HCT116 (cell line): ENCODE results near the gene GLDN.

ENCODE experiments used
- CEBPB ChIP-seq: IDR thresholded peaks from 2 replicates; pipeline ENCODE4 v1.6.1; 2012; ENCODE audit warnings: low read depth
- ELF1 ChIP-seq: IDR thresholded peaks from 2 replicates; pipeline ENCODE4 v1.6.1; 2012; ENCODE audit warnings: low read depth, borderline replicate concordance
- EZH2 ChIP-seq: fragments of 200-600 bp; sonication (generic); IDR thresholded peaks from 2 replicates; pipeline ENCODE4 v1.6.1; 2017; ENCODE audit warnings: antibody characterized with exemption, mixed run types
- EZH2phosphoT487 ChIP-seq: fragments of 200-600 bp; IDR thresholded peaks from 2 replicates; pipeline ENCODE4 v1.6.1; 2018; ENCODE audit warnings: antibody characterized with exemption, borderline replicate concordance
- POLR2A ChIP-seq: IDR thresholded peaks from 2 replicates; pipeline ENCODE4 v1.7.0; 2011; ENCODE audit warnings: borderline replicate concordance; ENCODE audit not compliant: insufficient read depth, insufficient read length; ENCODE audit errors: extremely low read depth
- YY1 ChIP-seq: IDR thresholded peaks from 2 replicates; pipeline ENCODE4 v1.6.1; 2011; ENCODE audit warnings: low read length, low read depth, moderate library complexity, mild to moderate bottlenecking; ENCODE audit not compliant: insufficient replicate concordance; ENCODE audit errors: extremely low read depth
- ZFX ChIP-seq: fragments of 450-650 bp; IDR thresholded peaks from 2 replicates; pipeline ENCODE4 v1.6.1; 2017
- TF ChIP-seq, protein P1 (sequence below), 3 experiments: fragments of 200-600 bp in 1 of 3; sonication (generic) in 1 of 3; IDR thresholded peaks in 2 of 3; conservative IDR thresholded peaks in 1 of 3; 2 replicates each; pipeline ENCODE4 v1.5.1; 2012 to 2017; ENCODE audit warnings: low read depth in 2 of 3, low read length in 2 of 3, antibody characterized with exemption in 1 of 3, borderline replicate concordance in 1 of 3, control low read depth in 1 of 3, mild to moderate bottlenecking in 1 of 3, mixed read lengths in 1 of 3, mixed run types in 1 of 3, moderate library complexity in 1 of 3; ENCODE audit not compliant: insufficient read depth in 1 of 3
- TF ChIP-seq, protein P2 (sequence below): IDR thresholded peaks from 2 replicates; pipeline ENCODE4 v1.6.1; 2012
- TF ChIP-seq, protein P3 (sequence below): IDR thresholded peaks from 2 replicates; pipeline ENCODE4 v1.6.1; 2012
- TF ChIP-seq, protein P4 (sequence below): IDR thresholded peaks from 2 replicates; pipeline ENCODE4 v1.6.1; 2011; ENCODE audit warnings: mild to moderate bottlenecking, low read length, moderate library complexity; ENCODE audit not compliant: insufficient replicate concordance; ENCODE audit errors: extremely low read depth

DNA sequence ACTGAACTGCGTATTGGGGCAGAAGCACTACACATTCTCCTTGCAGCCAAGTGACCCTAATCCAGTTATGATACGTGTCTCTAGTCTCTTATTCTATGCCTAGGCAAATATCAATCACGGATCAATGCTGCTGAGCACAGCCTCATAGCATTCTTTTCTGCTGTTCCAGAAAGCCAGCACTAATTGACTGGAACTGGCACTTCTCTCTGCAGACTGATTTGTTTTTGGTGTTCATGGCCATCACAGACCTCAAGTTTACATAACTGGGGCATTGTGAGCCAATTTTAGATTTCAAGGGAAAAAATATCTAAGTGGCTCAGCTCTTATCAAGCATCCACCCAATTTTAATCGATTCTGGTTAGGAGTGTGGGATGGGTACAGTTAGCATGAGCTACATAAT lies 37.9 kb downstream of the GLDN start:
- TF ChIP-seq POLR2A (no peak), ZFX (no peak), YY1 (no peak), CEBPB (no peak), ELF1 (no peak), EZH2 (no peak), EZH2phosphoT487 (no peak)
- TF ChIP-seq, protein P1, sequence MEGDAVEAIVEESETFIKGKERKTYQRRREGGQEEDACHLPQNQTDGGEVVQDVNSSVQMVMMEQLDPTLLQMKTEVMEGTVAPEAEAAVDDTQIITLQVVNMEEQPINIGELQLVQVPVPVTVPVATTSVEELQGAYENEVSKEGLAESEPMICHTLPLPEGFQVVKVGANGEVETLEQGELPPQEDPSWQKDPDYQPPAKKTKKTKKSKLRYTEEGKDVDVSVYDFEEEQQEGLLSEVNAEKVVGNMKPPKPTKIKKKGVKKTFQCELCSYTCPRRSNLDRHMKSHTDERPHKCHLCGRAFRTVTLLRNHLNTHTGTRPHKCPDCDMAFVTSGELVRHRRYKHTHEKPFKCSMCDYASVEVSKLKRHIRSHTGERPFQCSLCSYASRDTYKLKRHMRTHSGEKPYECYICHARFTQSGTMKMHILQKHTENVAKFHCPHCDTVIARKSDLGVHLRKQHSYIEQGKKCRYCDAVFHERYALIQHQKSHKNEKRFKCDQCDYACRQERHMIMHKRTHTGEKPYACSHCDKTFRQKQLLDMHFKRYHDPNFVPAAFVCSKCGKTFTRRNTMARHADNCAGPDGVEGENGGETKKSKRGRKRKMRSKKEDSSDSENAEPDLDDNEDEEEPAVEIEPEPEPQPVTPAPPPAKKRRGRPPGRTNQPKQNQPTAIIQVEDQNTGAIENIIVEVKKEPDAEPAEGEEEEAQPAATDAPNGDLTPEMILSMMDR (IDR thresholded peaks at IDR 0.05 in 2 of 3, conservative IDR thresholded peaks at IDR 0.05 in 1 of 3; ENCODE audit: borderline replicate concordance in 1 of 3, insufficient read depth in 1 of 3, low read depth in 2 of 3, low read length in 2 of 3), result no peak
- TF ChIP-seq, protein P2, sequence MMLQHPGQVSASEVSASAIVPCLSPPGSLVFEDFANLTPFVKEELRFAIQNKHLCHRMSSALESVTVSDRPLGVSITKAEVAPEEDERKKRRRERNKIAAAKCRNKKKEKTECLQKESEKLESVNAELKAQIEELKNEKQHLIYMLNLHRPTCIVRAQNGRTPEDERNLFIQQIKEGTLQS, result no peak
- TF ChIP-seq, protein P3, sequence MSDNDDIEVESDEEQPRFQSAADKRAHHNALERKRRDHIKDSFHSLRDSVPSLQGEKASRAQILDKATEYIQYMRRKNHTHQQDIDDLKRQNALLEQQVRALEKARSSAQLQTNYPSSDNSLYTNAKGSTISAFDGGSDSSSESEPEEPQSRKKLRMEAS, result no peak
- TF ChIP-seq, protein P4, sequence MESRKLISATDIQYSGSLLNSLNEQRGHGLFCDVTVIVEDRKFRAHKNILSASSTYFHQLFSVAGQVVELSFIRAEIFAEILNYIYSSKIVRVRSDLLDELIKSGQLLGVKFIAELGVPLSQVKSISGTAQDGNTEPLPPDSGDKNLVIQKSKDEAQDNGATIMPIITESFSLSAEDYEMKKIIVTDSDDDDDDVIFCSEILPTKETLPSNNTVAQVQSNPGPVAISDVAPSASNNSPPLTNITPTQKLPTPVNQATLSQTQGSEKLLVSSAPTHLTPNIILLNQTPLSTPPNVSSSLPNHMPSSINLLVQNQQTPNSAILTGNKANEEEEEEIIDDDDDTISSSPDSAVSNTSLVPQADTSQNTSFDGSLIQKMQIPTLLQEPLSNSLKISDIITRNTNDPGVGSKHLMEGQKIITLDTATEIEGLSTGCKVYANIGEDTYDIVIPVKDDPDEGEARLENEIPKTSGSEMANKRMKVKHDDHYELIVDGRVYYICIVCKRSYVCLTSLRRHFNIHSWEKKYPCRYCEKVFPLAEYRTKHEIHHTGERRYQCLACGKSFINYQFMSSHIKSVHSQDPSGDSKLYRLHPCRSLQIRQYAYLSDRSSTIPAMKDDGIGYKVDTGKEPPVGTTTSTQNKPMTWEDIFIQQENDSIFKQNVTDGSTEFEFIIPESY, result no peak
